Esophagus squamous epithelium (tissue), 5 donors: Measurements from ENCODE around the gene TMBIM6. TPM values are rescaled to one million over a fixed set of nuclear protein-coding genes. Genes with fewer than 3 reads are reported as not detected.
"Not testable (repeated sequence)": the region's sequence is repeated elsewhere in the genome, so short reads cannot be mapped to it uniquely, and the experiment has no call there.

Experiments used
- DNase-seq: peaks from one replicate; lab custom pipeline; 2025; lab: John Stamatoyannopoulos, UW
- H3K27ac ChIP-seq, 4 donors: fragments of 200-600 bp; sonication (generic); one replicate each; pipeline ENCODE4 v1.5.1; 2016 to 2019; ENCODE audit warnings: mild to moderate bottlenecking in 1 of 4
- H3K27me3 ChIP-seq, 4 donors: fragments of 200-600 bp; sonication (generic); 1 replicate in 3 of 4; 2 replicates in 1 of 4; pipeline versions ENCODE4 v1.5.1 to v1.6.0; 2017 to 2021; ENCODE audit warnings: antibody characterized with exemption in 1 of 4
- H3K36me3 ChIP-seq, 3 donors: fragments of 200-600 bp; sonication (generic); one replicate each; pipeline ENCODE4 v1.5.1; 2016 to 2019
- H3K4me1 ChIP-seq, 3 donors: fragments of 200-600 bp; sonication (generic); one replicate each; pipeline ENCODE4 v1.5.1; 2017 to 2019
- H3K4me3 ChIP-seq, 4 donors: fragments of 200-600 bp; sonication (generic); 1 replicate in 3 of 4; 2 replicates in 1 of 4; pipeline ENCODE4 v1.5.1; 2016 to 2019; ENCODE audit warnings: mild to moderate bottlenecking in 2 of 4, moderate library complexity in 1 of 4
- H3K9me3 ChIP-seq, 3 donors: fragments of 200-600 bp; sonication (generic); one replicate each; pipeline ENCODE4 v1.5.1; 2016 to 2019
- POLR2A ChIP-seq, 4 donors: fragments of 450-650 bp; IDR thresholded peaks; one replicate each; pipeline ENCODE4 v1.6.1; 2017; ENCODE audit warnings: antibody characterized with exemption in 4 of 4, mild to moderate bottlenecking in 4 of 4, moderate library complexity in 3 of 4
- WGBS, 2 donors: methylation state at CpG; one replicate each; pipeline ENCODE4 v1.1.5; 2018; 5-methylcytosine and 5-hydroxymethylcytosine counted together
- intact Hi-C: fragments of 100-400 bp; cut with DNase I; formaldehyde crosslinking; loops from one replicate; pipeline ENCODE4 v1.15.0; 2022
- total RNA-seq, 4 donors: library from RNA; depleted of rRNA; stranded (reverse); fragments of >200 nt; gene quantifications; one replicate each; pipeline ENCODE4 v1.1.0, GENCODE V29; 2016
- TF ChIP-seq, protein P1 (sequence below), 6 experiments: fragments of 450-650 bp in 4 of 6; fragments of 200-600 bp in 2 of 6; sonication (generic) in 2 of 6; IDR thresholded peaks; one replicate each; pipeline ENCODE4 v1.5.1; 2016 to 2019; ENCODE audit warnings: antibody characterized with exemption in 6 of 6, mild to moderate bottlenecking in 4 of 6, moderate library complexity in 4 of 6
- donor health status: DM: yes; HTN: yes; CAD: no.

Gene TMBIM6
- total RNA-seq, 4 donors from 2014 or later = 307 to 444 (median 343) TPM

GRCh38 chr12:49730568-49731101 is 10.7 kb upstream of the TMBIM6 start:
- DNase-seq = no peak
- WGBS, 2 donors = 93 to 96% methylated on average over 1 to 3 of the region's 3 CpGs
- no peaks in the 10 kb centered on the region for H3K27me3 ChIP-seq
- H3K9me3 ChIP-seq = no peaks in the 10 kb centered on the region
- no peaks in the 10 kb centered on the region for H3K4me1 ChIP-seq
- intact Hi-C loops = no loop called here
- H3K36me3 ChIP-seq = no peaks in the 10 kb centered on the region
- no peak overlapping the region for H3K4me3 ChIP-seq
- TF ChIP-seq, protein P1, sequence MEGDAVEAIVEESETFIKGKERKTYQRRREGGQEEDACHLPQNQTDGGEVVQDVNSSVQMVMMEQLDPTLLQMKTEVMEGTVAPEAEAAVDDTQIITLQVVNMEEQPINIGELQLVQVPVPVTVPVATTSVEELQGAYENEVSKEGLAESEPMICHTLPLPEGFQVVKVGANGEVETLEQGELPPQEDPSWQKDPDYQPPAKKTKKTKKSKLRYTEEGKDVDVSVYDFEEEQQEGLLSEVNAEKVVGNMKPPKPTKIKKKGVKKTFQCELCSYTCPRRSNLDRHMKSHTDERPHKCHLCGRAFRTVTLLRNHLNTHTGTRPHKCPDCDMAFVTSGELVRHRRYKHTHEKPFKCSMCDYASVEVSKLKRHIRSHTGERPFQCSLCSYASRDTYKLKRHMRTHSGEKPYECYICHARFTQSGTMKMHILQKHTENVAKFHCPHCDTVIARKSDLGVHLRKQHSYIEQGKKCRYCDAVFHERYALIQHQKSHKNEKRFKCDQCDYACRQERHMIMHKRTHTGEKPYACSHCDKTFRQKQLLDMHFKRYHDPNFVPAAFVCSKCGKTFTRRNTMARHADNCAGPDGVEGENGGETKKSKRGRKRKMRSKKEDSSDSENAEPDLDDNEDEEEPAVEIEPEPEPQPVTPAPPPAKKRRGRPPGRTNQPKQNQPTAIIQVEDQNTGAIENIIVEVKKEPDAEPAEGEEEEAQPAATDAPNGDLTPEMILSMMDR (IDR thresholded peaks at IDR 0.05) = no peak
- TF ChIP-seq POLR2A (IDR thresholded peaks at IDR 0.05) = no peak
- H3K27ac ChIP-seq = no peak overlapping the region

GRCh38 chr12:49733219-49734017 is 7.9 kb upstream of the TMBIM6 start:
- no peaks in the 10 kb centered on the region for H3K9me3 ChIP-seq
- no peaks in the 10 kb centered on the region for H3K36me3 ChIP-seq
- DNase-seq = no peak
- H3K4me3 ChIP-seq = no peak overlapping the region
- intact Hi-C loops = no loop called here
- H3K27me3 ChIP-seq = no peaks in the 10 kb centered on the region
- TF ChIP-seq POLR2A (IDR thresholded peaks at IDR 0.05) = no peak
- TF ChIP-seq, protein P1 (IDR thresholded peaks at IDR 0.05) = no peak
- no peak overlapping the region for H3K27ac ChIP-seq
- no peaks in the 10 kb centered on the region for H3K4me1 ChIP-seq
- WGBS, 2 donors = 71 to 76% methylated on average over 10 of the region's 10 CpGs

- H3K4me3 ChIP-seq, H3K27ac ChIP-seq, H3K9me3 ChIP-seq, H3K36me3 ChIP-seq, H3K27me3 ChIP-seq, H3K4me1 ChIP-seq, DNase-seq, intact Hi-C loops: not testable (repeated sequence)
- WGBS, 2 donors = 85 to 87% methylated on average over 6 to 7 of the region's 7 CpGs
These were observed 6.5 kb upstream of the TMBIM6 start for GRCh38 chr12:49734900-49735299.

DNA sequence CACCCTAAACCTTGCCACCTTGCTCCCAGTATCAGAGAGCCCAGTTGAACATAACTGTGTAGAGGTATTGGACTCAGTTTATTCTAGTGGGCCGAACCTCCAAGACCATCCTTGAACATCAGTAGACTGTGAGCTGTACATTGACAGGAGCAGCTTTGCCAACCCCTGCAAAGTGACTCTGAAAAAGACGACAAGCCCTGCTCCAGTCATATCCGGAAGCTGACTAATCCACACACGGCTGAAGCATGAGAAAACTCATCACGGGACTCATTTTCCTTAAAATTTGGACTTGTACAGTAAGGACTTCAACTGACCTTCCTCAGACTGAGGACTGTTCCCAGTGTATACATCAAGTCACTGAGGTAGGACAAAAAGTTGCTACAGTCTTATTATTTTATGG is 2.6 kb upstream of the TMBIM6 start:
- DNase-seq, intact Hi-C loops, H3K27ac ChIP-seq, H3K9me3 ChIP-seq, H3K36me3 ChIP-seq, H3K27me3 ChIP-seq, H3K4me3 ChIP-seq: not testable (repeated sequence)
- peaks cover 9 to 22% (median 15%) of the 10 kb centered on the region in 3 donors for H3K4me1 ChIP-seq
- 68 to 89% methylated on average over 5 of the region's 5 CpGs for WGBS, 2 donors

DNA sequence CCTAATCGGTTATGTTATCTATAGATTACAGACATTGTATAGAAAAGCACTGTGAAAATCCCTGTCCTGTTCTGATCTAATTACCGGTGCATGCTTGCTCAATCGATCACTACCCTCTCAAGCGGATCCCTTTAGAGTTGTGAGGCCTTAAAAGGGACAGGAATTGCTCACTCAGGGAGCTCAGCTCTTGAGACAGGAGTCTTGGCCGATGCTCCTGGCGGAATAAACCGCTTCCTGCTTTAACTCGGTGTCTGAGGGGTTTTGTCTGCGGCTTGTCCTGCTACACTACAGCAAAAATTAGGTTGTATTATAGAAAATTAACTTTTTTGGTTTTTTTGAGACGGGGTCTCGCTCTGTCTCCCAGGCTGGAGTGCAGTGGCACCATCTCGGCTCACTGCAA is 1.1 kb upstream of the TMBIM6 start:
- Histone ChIP-seq H3K4me1 (peaks cover 13 to 37% (median 25%) of the 10 kb centered on the region in 3 donors), H3K36me3 (peaks cover 0 to 15% (median 0%) of the 10 kb centered on the region in 3 donors)
- H3K4me3 ChIP-seq, H3K27me3 ChIP-seq, DNase-seq, intact Hi-C loops, H3K27ac ChIP-seq, H3K9me3 ChIP-seq: not testable (repeated sequence)
- WGBS, 2 donors = 93 to 94% methylated on average over 9 to 12 of the region's 12 CpGs

- WGBS, 2 donors = 0% methylated on average over 14 to 16 of the region's 35 CpGs
- Histone ChIP-seq H3K4me3 (peak overlapping the region; percentile 74 to 95 (median 80)), H3K4me1 (peaks cover 13 to 55% (median 27%) of the 10 kb centered on the region in 3 donors), H3K27ac (peak overlapping the region; percentile 98 to 99 (median 99)), H3K9me3 (no peaks in the 10 kb centered on the region), H3K27me3 (no peaks in the 10 kb centered on the region), H3K36me3 (peaks cover 0 to 24% (median 0%) of the 10 kb centered on the region in 3 donors)
- intact Hi-C loops = no loop called here
- TF ChIP-seq, protein P1 (IDR thresholded peaks at IDR 0.05) = no peak
- TF ChIP-seq POLR2A (IDR thresholded peaks at IDR 0.05) = no peak
- DNase-seq = peak; percentile 29
These were observed 694 bp downstream of the TMBIM6 start for GRCh38 chr12:49741882-49742620.
